Activated B cell treated with CpG ODN at 0.5 μM for 24 hours (primary cell): ENCODE measurements around the gene TNNI2. TPM values are rescaled to one million over a fixed set of nuclear protein-coding genes. Genes with fewer than 3 reads are reported as not detected.

Experiments used
- ATAC-seq: fragments of 200-7000 bp; cut with Tn5 transposase; one replicate; pipeline ENCODE4 v1.10.0; 2021; ENCODE audit warnings: low read depth, mild to moderate bottlenecking, moderate library complexity
- CTCF ChIA-PET: fragments of 350-600 bp; sonication (Branson Sonifier 250); formaldehyde crosslinking; loops from one replicate; lab custom pipeline; 2021; ENCODE audit warnings: antibody characterized with exemption; lab: Charles Lee
- POLR2A ChIA-PET: fragments of 350-600 bp; sonication (Branson Sonifier 250); formaldehyde crosslinking; loops from one replicate; lab custom pipeline; 2021; ENCODE audit warnings: antibody characterized with exemption; lab: Charles Lee
- DNase-seq: peaks from one replicate; pipeline ENCODE4 v3.0.0; 2022
- H3K27ac Mint-ChIP-seq: one replicate; pipeline ENCODE4 v1.8.0; 2020; ENCODE audit warnings: mixed read lengths
- H3K27me3 Mint-ChIP-seq: one replicate; pipeline ENCODE4 v1.8.0; 2021; ENCODE audit warnings: mixed read lengths
- H3K36me3 Mint-ChIP-seq: one replicate; pipeline ENCODE4 v1.8.0; 2021; ENCODE audit warnings: low read depth, mixed read lengths
- H3K4me1 Mint-ChIP-seq: one replicate; pipeline ENCODE4 v1.8.0; 2021; ENCODE audit warnings: mixed read lengths
- H3K4me3 Mint-ChIP-seq: one replicate; pipeline ENCODE4 v1.8.0; 2020; ENCODE audit warnings: mild to moderate bottlenecking, mixed read lengths
- H3K9me3 Mint-ChIP-seq: one replicate; pipeline ENCODE4 v1.8.0; 2020; ENCODE audit warnings: mixed read lengths
- CTCF ChIP-seq: fragments of 200-600 bp; IDR thresholded peaks from one replicate; pipeline ENCODE4 v1.8.0; 2022; ENCODE audit warnings: antibody characterized with exemption, mild to moderate bottlenecking
- intact Hi-C: fragments of 100-400 bp; cut with micrococcal nuclease; formaldehyde crosslinking; loops from one replicate; pipeline ENCODE4 v1.15.1; 2024
- total RNA-seq: library from RNA; stranded (reverse); gene quantifications from 2 replicates; pipeline ENCODE4 v1.2.3, GENCODE V29; 2022

TNNI2 gene
- total RNA-seq, 1 donor from 2014 or later, result 1.0 TPM

GRCh38 chr11:1827095-1827813 lies 11.5 kb upstream of the TNNI2 start:
- no peak overlapping the region for H3K27ac Mint-ChIP-seq
- intact Hi-C loops, result no loop called here
- no peak for DNase-seq
- ChIA-PET CTCF (interaction anchor here (9.6 kb wide), 1 partner anchor 134 kb away, joined by 252 read pairs; no protein-coding TSS in a partner anchor), POLR2A (no interaction called here)
- H3K9me3 Mint-ChIP-seq, result no peaks in the 10 kb centered on the region
- peaks cover 22% of the 10 kb centered on the region for H3K27me3 Mint-ChIP-seq
- no peak for TF ChIP-seq CTCF
- H3K4me1 Mint-ChIP-seq, result no peaks in the 10 kb centered on the region
- no peak for ATAC-seq
- H3K4me3 Mint-ChIP-seq, result no peak overlapping the region
- H3K36me3 Mint-ChIP-seq, result no peaks in the 10 kb centered on the region

DNA sequence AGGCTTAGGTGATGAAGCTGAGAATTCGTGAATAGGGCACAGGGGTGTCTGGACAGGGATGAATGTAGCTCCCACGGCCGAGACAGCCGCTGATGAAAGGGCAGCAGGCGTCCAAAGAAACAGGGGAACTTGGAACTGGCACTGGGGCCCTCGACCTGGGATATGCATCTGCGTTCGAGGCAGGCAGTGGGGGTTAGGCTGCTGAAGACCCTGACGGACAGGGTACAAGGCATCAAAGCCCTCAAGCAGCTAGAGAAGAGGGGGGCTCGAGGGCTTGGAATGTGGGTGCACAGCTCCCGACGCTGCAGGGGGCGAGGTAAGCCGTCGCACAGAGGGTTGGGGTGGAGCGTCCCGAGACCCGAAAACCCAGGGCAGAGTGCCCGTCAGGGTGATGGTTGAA lies 10.8 kb upstream of the TNNI2 start:
- DNase-seq, result no peak
- Mint-ChIP-seq H3K4me3 (no peak overlapping the region), H3K27ac (no peak overlapping the region), H3K27me3 (peaks cover 23% of the 10 kb centered on the region), H3K36me3 (no peaks in the 10 kb centered on the region), H3K9me3 (no peaks in the 10 kb centered on the region), H3K4me1 (no peaks in the 10 kb centered on the region)
- intact Hi-C loops, result no loop called here
- no peak for TF ChIP-seq CTCF
- POLR2A ChIA-PET, result no interaction called here
- ATAC-seq, result no peak
- CTCF ChIA-PET, result interaction anchor here (1.3 to 9.6 kb wide), 3 partner anchors 135 to 324 kb away, joined by 3 to 252 read pairs (median 8); no protein-coding TSS in a partner anchor

DNA sequence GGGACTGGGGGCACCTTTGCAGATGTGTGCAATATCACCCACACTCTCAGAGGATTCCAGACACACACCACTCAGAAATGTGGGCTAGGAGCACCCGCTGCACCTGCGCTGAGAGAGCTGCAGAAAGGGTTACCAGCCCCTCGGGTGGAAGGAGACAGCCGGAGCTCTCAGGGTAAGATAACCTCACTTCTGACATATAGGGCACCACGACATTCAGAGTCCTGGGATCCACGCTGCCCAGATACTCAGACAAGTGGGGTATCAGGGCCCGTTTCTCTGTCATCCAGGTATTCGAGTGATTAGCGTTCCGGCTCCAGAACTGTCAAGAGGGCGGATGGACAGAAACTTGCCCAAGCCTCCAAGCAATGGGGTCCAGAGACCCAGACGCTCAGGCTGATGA lies 10.2 kb upstream of the TNNI2 start:
- intact Hi-C loops, result no loop called here

DNA sequence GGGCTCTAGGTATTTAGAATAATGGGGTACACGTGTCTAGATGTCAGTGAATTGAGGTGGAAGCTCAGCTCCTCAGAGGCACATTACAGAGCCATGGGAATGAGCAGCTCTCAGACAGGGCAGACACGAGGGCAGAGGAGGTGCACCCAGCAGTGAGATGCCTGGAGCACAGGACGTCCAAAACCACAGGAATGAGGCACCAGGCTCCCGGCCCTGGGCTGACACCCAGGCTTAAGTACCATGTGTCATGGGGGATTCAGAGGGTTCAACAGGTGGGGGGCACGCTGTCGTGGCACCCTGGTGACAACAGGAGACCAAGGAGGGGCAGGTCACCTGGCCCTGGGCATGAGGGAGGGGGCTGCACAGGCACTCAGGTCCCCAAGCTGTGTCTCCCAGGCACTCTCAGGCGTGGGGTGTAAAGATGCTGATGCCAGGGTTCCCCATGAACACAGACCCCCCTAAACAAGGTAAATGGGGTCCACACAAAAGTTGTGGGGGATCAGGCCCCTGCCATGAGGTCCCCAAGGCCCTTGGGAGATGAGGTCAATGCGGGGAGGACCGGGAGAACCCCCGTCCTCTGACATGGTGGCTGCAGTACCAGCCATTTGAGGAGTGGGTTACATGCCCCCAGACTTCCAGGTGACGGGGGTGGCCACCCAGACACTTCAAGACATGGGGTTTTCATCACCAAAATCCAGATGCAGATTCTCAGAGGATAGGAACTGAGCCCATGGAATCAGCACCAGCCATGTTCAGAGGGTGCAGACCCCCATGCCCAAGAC lies 9.6 kb upstream of the TNNI2 start:
- Mint-ChIP-seq H3K27me3 (peaks cover 23% of the 10 kb centered on the region), H3K4me1 (no peaks in the 10 kb centered on the region), H3K36me3 (no peaks in the 10 kb centered on the region), H3K4me3 (no peak overlapping the region), H3K27ac (no peak overlapping the region), H3K9me3 (no peaks in the 10 kb centered on the region)
- DNase-seq (no peak), ATAC-seq (no peak)
- ChIA-PET CTCF (interaction anchor here (1.3 to 9.6 kb wide), 3 partner anchors 136 to 323 kb away, joined by 3 to 252 read pairs (median 8); no protein-coding TSS in a partner anchor), POLR2A (no interaction called here)
- no peak for TF ChIP-seq CTCF
- intact Hi-C loops, result no loop called here

More for the DNA sequence above, 10.2 kb upstream of the TNNI2 start:
- H3K4me3 Mint-ChIP-seq, result no peak overlapping the region
- ATAC-seq (no peak), DNase-seq (no peak)
- no peaks in the 10 kb centered on the region for H3K9me3 Mint-ChIP-seq
- no peaks in the 10 kb centered on the region for H3K36me3 Mint-ChIP-seq
- ChIA-PET POLR2A (no interaction called here), CTCF (interaction anchor here (1.3 to 9.6 kb wide), 3 partner anchors 135 to 323 kb away, joined by 3 to 252 read pairs (median 8); no protein-coding TSS in a partner anchor)
- no peaks in the 10 kb centered on the region for H3K4me1 Mint-ChIP-seq
- H3K27me3 Mint-ChIP-seq, result peaks cover 26% of the 10 kb centered on the region
- no peak overlapping the region for H3K27ac Mint-ChIP-seq
- TF ChIP-seq CTCF, result no peak

DNA sequence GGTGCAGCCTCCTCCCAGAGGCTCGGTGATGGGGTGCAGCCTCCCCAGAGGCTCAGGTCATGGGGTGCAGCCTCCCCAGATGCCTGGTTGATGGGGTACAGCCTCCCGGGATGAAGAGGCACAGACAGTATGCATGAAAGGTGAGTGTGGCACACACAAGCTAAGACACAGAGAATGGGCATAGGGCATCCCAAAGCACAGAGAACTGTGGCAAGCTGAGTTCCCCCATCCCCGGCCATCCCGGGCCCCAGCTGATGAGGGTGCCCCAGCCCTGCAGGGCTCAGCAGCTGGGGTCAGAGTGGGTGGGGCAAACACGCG lies 8.8 kb upstream of the TNNI2 start:
- Mint-ChIP-seq H3K36me3 (no peaks in the 10 kb centered on the region), H3K4me3 (no peak overlapping the region), H3K4me1 (no peaks in the 10 kb centered on the region), H3K9me3 (no peaks in the 10 kb centered on the region), H3K27ac (no peak overlapping the region), H3K27me3 (peaks cover 20% of the 10 kb centered on the region)
- ChIA-PET CTCF (interaction anchor here (0.8 to 9.6 kb wide), 2 partner anchors 137 to 171 kb away, joined by 3 to 252 read pairs; no protein-coding TSS in a partner anchor), POLR2A (no interaction called here)
- no peak for DNase-seq
- no peak for ATAC-seq
- intact Hi-C loops, result no loop called here
- no peak for TF ChIP-seq CTCF
